H1 (cell line): Measurements from ENCODE around the gene TTC23. TPM values are rescaled to one million over a fixed set of nuclear protein-coding genes. Genes with fewer than 3 reads are reported as not detected.

Source experiments
- CBX8 ChIP-seq: fragments of 300-800, 300-1000 bp; sonication (generic); IDR thresholded peaks from 2 replicates; pipeline ENCODE4 v1.7.1; 2016; ENCODE audit warnings: low read depth, low read length, borderline replicate concordance
- EP300 ChIP-seq, 2 experiments: IDR thresholded peaks; 1 replicate in 1 of 2; 2 replicates in 1 of 2; pipeline ENCODE4 v1.6.1; 2011 to 2012; ENCODE audit warnings: low read depth in 2 of 2, low read length in 2 of 2, mild to moderate bottlenecking in 2 of 2, borderline replicate concordance in 1 of 2, inconsistent platforms in 1 of 2, moderate library complexity in 1 of 2
- HDAC2 ChIP-seq, 2 experiments: fragments of 300-600 bp in 1 of 2; sonication (generic) in 1 of 2; IDR thresholded peaks; 2 replicates each; pipeline ENCODE4 v1.6.1; 2011 to 2012; ENCODE audit warnings: low read depth in 2 of 2, low read length in 2 of 2, mild to moderate bottlenecking in 2 of 2, moderate library complexity in 2 of 2, borderline replicate concordance in 1 of 2, inconsistent platforms in 1 of 2
- SIN3A ChIP-seq, 2 experiments: IDR thresholded peaks in 1 of 2; conservative IDR thresholded peaks in 1 of 2; 2 replicates each; pipeline ENCODE4 v1.6.1; 2011 to 2012; ENCODE audit warnings: low read length in 2 of 2, improper control_type of control experiment in 1 of 2, low read depth in 1 of 2, mild to moderate bottlenecking in 1 of 2
- polyA plus RNA-seq, 7 experiments: library from polyadenylated mRNA; depleted of rRNA in 3 of 7; stranded (reverse) in 5 of 7; unstranded in 2 of 7; fragments of >200 nt in 5 of 7; fragments of 200-250 nt in 2 of 7; gene quantifications; 1 replicate in 5 of 7; 2 replicates in 1 of 7; 4 replicates in 1 of 7; pipeline versions ENCODE4 v1.2.1 to v1.2.3, GENCODE V29; 2011 to 2013; ENCODE audit warnings: missing spikeins in 2 of 7, mixed read lengths in 2 of 7
- total RNA-seq: library from RNA; stranded (reverse); fragmentation: NEBNext Ultra II Directional; extraction: Animal tissue kit (Norgen Biotek cat#: 25700); gene quantifications from 2 replicates; pipeline ENCODE4 v1.2.1, GENCODE V29; 2021

The TTC23 gene
- total and polyA plus RNA-seq, 2 of the 8 experiments (the other 6 are each of a cell fraction or from before 2014, with no cell fraction given): 4.8 to 23.0 TPM

- TF ChIP-seq EP300 (IDR thresholded peaks at IDR 0.05; ENCODE audit: borderline replicate concordance in 1 of 2, low read depth in 2 of 2, low read length in 2 of 2): no peak
- no peak for TF ChIP-seq CBX8
- TF ChIP-seq HDAC2 (IDR thresholded peaks at IDR 0.05; ENCODE audit: borderline replicate concordance in 1 of 2, low read depth in 2 of 2, low read length in 2 of 2): no peak
- TF ChIP-seq SIN3A (conservative IDR thresholded peaks at IDR 0.05 in 1 of 2, IDR thresholded peaks at IDR 0.05 in 1 of 2; ENCODE audit: low read depth in 1 of 2, low read length in 2 of 2): no peak
Observed at GRCh38 chr15:99122831-99123712, 126.3 kb downstream of the TTC23 start (continued).
